OCI-LY1 (cell line): ENCODE data around the gene STARD13.

Experiments used
- H2AFZ ChIP-seq: fragments of 200-600 bp; sonication (generic), shearing (Covaris generic); 2 replicates; pipeline ENCODE4 v1.6.0; 2014; ENCODE audit warnings: antibody characterized with exemption, mild to moderate bottlenecking, low read length
- H3F3A ChIP-seq: fragments of 200-600 bp; sonication (generic), shearing (Covaris generic); 2 replicates; pipeline ENCODE4 v1.6.0; 2014; ENCODE audit warnings: mild to moderate bottlenecking, antibody characterized with exemption, low read length, moderate library complexity; ENCODE audit not compliant: insufficient read depth
- H3K27ac ChIP-seq: fragments of 200-600 bp; sonication (generic); 2 replicates; pipeline ENCODE4 v1.5.1; 2014; ENCODE audit warnings: low read length, mixed run types, mild to moderate bottlenecking, low read depth; ENCODE audit not compliant: poor library complexity, severe bottlenecking
- H3K27me3 ChIP-seq: fragments of 200-600 bp; sonication (generic); 2 replicates; pipeline ENCODE4 v1.6.0; 2014; ENCODE audit warnings: antibody characterized with exemption, mild to moderate bottlenecking, low read length, moderate library complexity; ENCODE audit not compliant: insufficient read depth
- H3K36me3 ChIP-seq: fragments of 200-600 bp; sonication (generic); 2 replicates; pipeline ENCODE4 v1.6.1; 2014; ENCODE audit warnings: mild to moderate bottlenecking, antibody characterized with exemption, low read length, moderate library complexity, mixed read lengths; ENCODE audit not compliant: insufficient read depth
- H3K4me1 ChIP-seq: fragments of 200-600 bp; sonication (generic); 2 replicates; pipeline ENCODE4 v1.5.1; 2014; ENCODE audit warnings: mild to moderate bottlenecking, low read length, moderate library complexity; ENCODE audit not compliant: insufficient read depth, severe bottlenecking
- H3K4me2 ChIP-seq: fragments of 200-600 bp; sonication (generic), shearing (Covaris generic); 2 replicates; pipeline ENCODE4 v1.6.1; 2014; ENCODE audit warnings: low read length
- H3K4me3 ChIP-seq: fragments of 200-600 bp; sonication (generic); 2 replicates; pipeline ENCODE4 v1.5.1; 2014; ENCODE audit warnings: low read length, low read depth, mild to moderate bottlenecking, mixed read lengths; ENCODE audit not compliant: poor library complexity, severe bottlenecking
- H3K79me2 ChIP-seq: fragments of 200-600 bp; shearing (Covaris generic); 2 replicates; pipeline ENCODE4 v1.6.1; 2016; ENCODE audit warnings: mixed run types, low read length, mixed read lengths; ENCODE audit not compliant: insufficient read depth
- H3K9ac ChIP-seq: fragments of 200-600 bp; sonication (generic), shearing (Covaris generic); 2 replicates; pipeline ENCODE4 v1.6.1; 2014; ENCODE audit warnings: mild to moderate bottlenecking, low read length, mixed read lengths
- H3K9me2 ChIP-seq: fragments of 200-600 bp; sonication (generic), shearing (Covaris generic); 2 replicates; pipeline ENCODE4 v1.6.1; 2014; ENCODE audit warnings: low read depth, mild to moderate bottlenecking, low read length, mixed read lengths
- H3K9me3 ChIP-seq: fragments of 200-600 bp; shearing (Covaris generic); 2 replicates; pipeline ENCODE4 v1.6.1; 2014; ENCODE audit warnings: low read length, mixed read lengths
- H4K20me1 ChIP-seq: fragments of 200-600 bp; sonication (generic), shearing (Covaris generic); 2 replicates; pipeline ENCODE4 v1.6.0; 2016; ENCODE audit warnings: mild to moderate bottlenecking, low read length; ENCODE audit not compliant: insufficient read depth
- EZH2 ChIP-seq: fragments of 200-600 bp; sonication (generic), shearing (Covaris generic); IDR thresholded peaks from 2 replicates; pipeline ENCODE4 v1.8.0; 2017; ENCODE audit warnings: borderline replicate concordance, mixed run types, mild to moderate bottlenecking, antibody characterized with exemption, low read length, moderate library complexity, mixed read lengths
- TF ChIP-seq, protein P1 (sequence below): fragments of 200-600 bp; sonication (generic), shearing (Covaris generic); IDR thresholded peaks from 2 replicates; pipeline ENCODE4 v1.5.1; 2017; ENCODE audit warnings: mild to moderate bottlenecking, antibody characterized with exemption, low read length, moderate library complexity, mixed read lengths

STARD13 gene

DNA sequence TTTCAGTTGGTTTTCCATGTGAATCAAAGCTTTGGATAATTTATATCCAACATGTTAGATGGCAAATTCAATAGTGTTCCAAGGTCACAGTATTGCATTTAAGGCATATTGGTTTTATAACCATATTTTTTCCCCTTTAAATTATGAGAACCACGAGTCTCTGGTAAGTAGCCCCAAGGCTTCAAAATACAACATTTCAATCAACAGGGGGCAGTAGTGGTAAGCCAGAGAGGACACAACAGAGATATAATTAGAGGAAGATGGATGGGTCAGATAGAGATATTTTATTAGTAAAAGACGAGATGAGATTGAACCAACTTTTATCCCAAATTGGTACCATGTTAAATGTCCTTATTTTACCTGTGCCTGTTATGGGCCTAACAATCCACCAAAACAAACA, 216.2 kb downstream of the STARD13 start:
- TF ChIP-seq EZH2 = no peak
- TF ChIP-seq, protein P1, sequence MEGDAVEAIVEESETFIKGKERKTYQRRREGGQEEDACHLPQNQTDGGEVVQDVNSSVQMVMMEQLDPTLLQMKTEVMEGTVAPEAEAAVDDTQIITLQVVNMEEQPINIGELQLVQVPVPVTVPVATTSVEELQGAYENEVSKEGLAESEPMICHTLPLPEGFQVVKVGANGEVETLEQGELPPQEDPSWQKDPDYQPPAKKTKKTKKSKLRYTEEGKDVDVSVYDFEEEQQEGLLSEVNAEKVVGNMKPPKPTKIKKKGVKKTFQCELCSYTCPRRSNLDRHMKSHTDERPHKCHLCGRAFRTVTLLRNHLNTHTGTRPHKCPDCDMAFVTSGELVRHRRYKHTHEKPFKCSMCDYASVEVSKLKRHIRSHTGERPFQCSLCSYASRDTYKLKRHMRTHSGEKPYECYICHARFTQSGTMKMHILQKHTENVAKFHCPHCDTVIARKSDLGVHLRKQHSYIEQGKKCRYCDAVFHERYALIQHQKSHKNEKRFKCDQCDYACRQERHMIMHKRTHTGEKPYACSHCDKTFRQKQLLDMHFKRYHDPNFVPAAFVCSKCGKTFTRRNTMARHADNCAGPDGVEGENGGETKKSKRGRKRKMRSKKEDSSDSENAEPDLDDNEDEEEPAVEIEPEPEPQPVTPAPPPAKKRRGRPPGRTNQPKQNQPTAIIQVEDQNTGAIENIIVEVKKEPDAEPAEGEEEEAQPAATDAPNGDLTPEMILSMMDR = peak; percentile 49; the same call in 1 of the 2 replicates
- Histone ChIP-seq H3K9me3 (no peaks in the 10 kb centered on the region), H3F3A (no peaks in the 10 kb centered on the region), H3K9ac (no peak overlapping the region), H3K27me3 (no peaks in the 10 kb centered on the region), H3K4me2 (no peak overlapping the region), H3K9me2 (no peaks in the 10 kb centered on the region), H3K79me2 (no peaks in the 10 kb centered on the region), H3K27ac (no peak overlapping the region), H3K4me3 (no peak overlapping the region), H3K4me1 (no peaks in the 10 kb centered on the region), H4K20me1 (no peaks in the 10 kb centered on the region), H3K36me3 (no peaks in the 10 kb centered on the region), H2AFZ (no peak overlapping the region)

DNA sequence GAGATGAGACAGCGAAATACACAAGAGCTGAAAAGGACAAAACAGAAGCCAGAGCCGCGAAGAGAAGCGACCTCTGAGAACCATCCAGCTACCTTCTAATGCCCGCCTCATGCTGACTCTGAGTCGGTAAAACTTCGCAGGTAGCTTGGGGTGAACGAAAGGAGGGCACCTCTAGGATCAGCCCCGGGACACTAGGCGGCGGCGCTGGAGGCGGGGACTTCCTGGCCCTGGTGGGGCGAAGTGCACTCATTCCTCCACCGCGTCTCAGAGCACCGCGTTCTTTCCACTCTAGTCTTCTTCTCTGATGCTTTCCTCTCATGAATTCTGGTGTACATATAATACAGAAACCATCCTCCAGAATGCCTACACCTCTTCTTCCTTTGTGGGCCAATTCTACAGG, 219.2 kb downstream of the STARD13 start:
- no peaks in the 10 kb centered on the region for H3K36me3 ChIP-seq
- H2AFZ ChIP-seq = no peak overlapping the region
- no peak overlapping the region for H3K27ac ChIP-seq
- TF ChIP-seq, protein P1 = no peak
- no peak for TF ChIP-seq EZH2
- no peaks in the 10 kb centered on the region for H3K9me3 ChIP-seq
- H3K4me2 ChIP-seq = no peak overlapping the region
- no peaks in the 10 kb centered on the region for H3F3A ChIP-seq
- H3K4me1 ChIP-seq = no peaks in the 10 kb centered on the region
- no peaks in the 10 kb centered on the region for H4K20me1 ChIP-seq
- no peak overlapping the region for H3K9ac ChIP-seq
- no peaks in the 10 kb centered on the region for H3K27me3 ChIP-seq
- H3K9me2 ChIP-seq = no peaks in the 10 kb centered on the region
- H3K4me3 ChIP-seq = no peak overlapping the region
- H3K79me2 ChIP-seq = no peaks in the 10 kb centered on the region

GRCh38 chr13:33060815-33061214, 224.7 kb downstream of the STARD13 start:
- H3K36me3 ChIP-seq = no peaks in the 10 kb centered on the region
- no peaks in the 10 kb centered on the region for H3K9me3 ChIP-seq
- H2AFZ ChIP-seq = no peak overlapping the region
- no peaks in the 10 kb centered on the region for H3K27me3 ChIP-seq
- H3F3A ChIP-seq = no peaks in the 10 kb centered on the region
- TF ChIP-seq, protein P1 = no peak
- no peak for TF ChIP-seq EZH2
- no peaks in the 10 kb centered on the region for H4K20me1 ChIP-seq
- H3K9ac ChIP-seq = no peak overlapping the region
- H3K9me2 ChIP-seq = no peaks in the 10 kb centered on the region
- no peak overlapping the region for H3K4me2 ChIP-seq
- no peaks in the 10 kb centered on the region for H3K4me1 ChIP-seq
- no peak overlapping the region for H3K27ac ChIP-seq
- no peak overlapping the region for H3K4me3 ChIP-seq
- H3K79me2 ChIP-seq = no peaks in the 10 kb centered on the region
